Cerebellar cortex (tissue), 1 donor: ENCODE results near the gene VDAC1.
"Not testable (repeated sequence)": the region's sequence is repeated elsewhere in the genome, so short reads cannot be mapped to it uniquely, and the experiment has no call there.

ENCODE experiments used
- DNase-seq: peaks from one replicate; pipeline ENCODE4 v3.0.0-alpha.2; 2015; ENCODE audit warnings: low spot score

Gene VDAC1

DNA sequence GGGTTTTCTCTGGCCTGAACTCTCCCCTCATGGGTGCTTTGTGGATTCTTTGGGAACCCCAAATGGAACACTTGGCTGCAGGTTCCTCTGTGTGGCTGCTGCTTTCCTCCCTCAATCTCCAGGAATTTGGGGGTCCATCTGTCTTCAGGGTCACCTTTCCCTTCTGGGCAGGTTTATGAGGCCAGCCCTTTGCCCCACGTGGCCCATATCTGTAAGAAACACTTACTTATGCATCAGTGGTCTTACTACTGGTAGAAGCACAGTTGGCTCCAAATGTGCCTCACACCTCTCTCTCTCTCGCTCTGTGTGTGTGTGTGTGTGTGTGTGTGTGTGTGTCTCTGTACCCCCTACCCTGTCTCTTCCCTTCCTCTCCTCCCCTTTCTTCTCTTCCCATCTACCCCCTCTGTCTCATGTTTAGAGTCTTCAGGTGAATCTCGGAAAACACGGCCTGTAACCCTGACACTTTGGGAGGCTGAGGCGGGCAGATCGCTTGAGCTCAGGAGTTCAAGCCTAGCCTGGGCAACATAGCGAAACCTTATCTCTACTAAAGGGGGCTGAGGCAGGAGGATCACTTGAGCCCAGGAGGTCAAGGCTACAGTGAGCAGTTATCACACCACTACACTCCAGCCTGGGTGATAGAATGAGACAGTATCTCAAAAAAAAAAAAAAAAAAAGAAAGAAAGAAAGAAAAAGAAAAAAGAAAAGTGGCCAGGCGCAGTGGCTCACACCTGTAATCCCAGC, 63.1 kb downstream of the VDAC1 start:
- DNase-seq: no peak

DNA sequence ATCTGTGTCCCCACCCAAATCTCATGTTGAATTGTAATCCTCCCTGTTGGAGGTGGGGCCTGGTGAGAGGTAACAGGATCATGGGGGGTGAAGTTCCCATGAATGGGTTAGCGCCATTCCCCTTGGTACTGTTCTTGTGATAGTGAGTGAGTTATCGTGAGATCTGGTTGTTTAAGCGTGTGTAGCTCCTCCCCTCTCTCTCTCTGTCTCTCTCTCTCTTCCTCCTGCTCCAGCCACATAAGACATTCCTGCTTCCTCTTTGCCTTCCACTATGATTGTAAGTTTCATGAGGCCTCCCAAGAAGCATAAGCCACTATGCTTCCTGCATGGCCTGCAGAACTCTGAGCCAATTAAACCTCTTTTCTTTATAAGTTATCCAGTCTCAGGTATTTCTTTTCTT, 65.1 kb downstream of the VDAC1 start:
- DNase-seq: no peak

DNA sequence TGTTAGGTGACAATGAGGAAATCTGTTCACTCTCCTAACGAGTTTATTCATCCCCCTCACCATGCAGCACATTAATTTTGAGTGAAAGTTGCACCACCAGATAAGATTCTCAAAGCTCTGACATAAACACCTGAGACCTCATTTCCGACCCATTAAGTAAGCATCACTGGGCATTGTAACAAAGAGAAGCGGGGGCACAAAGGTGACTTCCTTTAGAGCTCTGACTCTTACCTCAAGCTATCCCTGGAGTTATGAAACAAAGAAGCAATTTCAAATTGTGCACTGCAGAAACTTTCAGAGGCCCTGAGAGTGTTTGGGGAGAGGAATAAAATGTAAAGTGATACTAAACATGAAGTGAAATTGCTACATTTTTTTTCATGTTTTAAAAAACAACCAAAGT, 65.8 kb downstream of the VDAC1 start:
- no peak for DNase-seq

DNA sequence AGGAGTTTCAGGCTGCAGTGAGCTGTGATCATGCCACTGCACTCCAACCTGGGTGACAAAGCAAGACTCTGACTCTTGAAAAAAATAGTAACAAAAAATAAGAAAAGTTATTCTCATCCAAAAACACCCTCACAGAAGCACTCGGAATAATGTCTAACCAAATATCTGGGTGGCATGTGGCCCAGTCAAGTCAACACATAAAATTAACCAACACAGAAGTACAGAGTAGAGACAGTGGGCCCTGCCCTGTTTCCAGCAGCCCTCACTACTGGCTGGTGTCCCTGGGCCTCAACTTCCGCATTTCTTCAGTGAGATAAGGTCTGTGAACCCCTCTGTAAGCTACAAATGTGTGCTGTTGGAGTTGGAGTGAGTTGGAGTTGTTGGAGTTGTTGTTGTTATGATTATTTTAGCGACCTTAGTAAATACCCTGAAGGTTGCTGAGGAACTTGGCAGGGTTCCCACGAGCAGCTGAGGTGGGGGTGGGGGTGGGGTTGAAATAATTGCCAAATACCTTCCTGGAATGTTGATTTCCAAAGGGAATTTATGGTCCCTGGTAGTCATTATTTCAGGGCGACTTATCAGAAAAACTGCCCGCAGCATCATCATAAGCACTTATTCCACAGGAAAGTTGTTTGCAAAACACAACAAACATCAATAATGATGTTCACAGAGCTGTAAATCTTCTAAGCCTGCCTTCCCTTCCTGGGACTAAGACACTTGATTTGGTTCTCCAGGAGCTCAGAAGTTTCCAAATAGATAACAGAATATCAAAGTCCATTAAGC, 66.5 kb downstream of the VDAC1 start:
- DNase-seq: no peak

DNA sequence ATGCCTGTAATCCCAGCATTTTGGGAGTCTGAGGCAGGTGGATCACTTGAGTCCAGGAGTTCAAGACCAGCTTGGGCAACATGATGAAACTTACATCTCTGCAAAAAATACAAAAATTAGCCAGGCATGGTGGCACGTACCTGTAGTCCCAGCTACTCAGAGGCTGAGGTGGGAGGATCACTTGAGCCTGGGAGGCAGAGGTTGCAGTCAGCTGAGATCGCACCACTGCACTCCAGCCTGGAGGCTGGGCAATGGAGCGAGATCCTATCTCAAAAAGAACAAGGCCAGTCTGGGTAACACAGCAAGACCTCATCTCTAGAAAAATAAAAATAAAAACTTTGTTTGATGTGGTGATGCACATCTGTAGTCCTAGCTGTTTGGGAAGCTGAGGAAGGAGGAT, 67.1 kb downstream of the VDAC1 start:
- DNase-seq: not testable (repeated sequence)

DNA sequence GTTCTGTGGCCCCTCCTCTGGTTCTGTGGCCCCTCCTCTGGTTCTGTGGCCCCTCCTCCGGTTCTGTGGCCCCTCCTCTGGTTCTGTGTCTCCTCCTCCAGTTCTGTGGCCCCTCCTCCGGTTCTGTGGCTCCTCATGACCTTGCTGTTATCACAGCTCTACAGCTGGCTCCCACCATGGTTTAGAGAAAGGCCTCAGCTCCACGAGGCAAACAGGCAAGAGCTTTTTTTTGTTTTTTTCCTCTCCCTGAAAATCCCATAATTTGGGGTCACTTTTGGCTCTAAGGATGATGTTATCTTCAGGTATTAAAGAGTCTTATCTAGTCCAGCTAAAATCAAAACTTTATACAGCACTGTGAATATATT, 68.1 kb downstream of the VDAC1 start:
- DNase-seq: no peak

DNA sequence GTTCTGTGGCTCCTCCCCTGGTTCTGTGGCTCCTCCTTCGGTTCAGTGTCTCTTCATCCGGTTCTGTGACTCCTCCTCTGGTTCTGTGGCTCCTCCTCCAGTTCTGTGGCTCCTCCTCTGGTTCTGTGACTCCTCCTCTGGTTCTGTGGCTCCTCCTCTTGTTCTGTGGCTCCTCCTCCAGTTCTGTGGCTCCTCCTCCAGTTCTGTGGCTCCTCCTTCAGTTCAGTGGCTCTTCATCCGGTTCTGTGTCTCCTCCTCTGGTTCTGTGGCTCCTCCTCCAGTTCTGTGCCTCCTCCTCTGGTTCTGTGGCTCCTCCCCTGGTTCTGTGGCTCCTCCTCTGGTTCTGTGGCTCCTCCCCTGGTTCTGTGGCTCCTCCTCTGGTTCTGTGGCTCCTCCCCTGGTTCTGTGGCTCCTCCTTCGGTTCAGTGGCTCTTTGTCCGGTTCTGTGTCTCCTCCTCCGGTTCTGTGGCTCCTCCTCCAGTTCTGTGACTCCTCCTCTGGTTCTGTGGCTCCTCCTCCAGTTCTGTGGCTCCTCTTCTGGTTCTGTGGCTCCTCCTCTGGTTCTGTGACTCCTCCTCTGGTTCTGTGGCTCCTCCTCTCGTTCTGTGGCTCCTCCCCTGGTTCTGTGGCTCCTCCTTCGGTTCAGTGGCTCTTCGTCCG, 68.7 kb downstream of the VDAC1 start:
- not testable (repeated sequence) for DNase-seq

DNA sequence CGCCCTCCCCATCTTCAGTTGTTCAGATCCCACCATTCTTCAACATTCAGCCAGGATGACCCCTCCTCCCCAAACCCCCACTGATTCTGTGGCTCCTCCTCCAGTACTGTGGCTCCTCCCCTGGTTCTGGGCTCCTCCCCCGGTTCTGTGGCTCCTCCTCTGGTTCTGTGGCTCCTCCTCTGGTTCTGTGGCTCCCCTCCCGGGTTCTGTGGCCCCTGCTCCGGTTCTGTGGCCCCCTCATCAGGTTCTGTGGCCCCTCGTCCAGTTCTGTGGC, 69.2 kb downstream of the VDAC1 start:
- DNase-seq: no peak

DNA sequence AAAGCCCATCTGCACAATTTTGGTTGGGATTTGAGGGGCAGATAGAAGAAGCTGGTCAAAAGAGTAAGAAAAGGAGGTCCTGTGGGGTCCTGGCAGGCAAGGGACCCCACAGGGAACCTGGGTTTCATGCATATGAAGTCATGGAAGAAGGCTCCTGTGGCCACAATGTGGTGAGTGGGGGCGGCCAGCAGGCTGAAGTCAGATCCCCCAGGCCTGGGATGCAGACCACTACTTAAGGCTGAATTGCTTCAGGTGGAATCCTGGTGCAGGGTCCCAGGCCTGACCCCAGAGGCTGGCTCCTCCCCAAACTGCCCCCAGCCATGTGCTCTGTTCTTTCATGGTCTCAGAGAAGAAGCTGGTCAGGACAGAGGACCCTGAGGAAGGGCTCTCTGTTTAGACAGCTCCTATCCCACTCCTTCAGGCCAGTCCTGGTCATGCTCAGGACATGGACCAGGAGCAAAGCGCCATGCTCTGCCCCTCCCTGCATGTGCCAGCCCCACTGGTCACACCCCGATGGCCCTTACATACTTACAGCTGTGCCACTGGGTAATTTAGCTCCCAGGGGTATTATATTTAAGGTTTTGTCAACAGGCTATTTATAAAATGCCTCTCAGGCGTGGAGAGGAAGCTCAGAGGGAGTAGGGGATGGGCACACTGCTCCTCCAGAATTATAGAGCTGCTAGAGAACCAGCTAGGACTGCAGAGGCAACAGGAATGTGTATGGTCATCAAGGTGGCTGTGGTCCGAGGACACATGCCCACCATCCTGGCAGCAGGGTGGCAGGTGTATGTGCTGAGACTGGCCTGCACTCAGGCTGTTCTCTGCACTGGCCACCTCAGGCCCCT, 69.7 kb downstream of the VDAC1 start:
- no peak for DNase-seq

DNA sequence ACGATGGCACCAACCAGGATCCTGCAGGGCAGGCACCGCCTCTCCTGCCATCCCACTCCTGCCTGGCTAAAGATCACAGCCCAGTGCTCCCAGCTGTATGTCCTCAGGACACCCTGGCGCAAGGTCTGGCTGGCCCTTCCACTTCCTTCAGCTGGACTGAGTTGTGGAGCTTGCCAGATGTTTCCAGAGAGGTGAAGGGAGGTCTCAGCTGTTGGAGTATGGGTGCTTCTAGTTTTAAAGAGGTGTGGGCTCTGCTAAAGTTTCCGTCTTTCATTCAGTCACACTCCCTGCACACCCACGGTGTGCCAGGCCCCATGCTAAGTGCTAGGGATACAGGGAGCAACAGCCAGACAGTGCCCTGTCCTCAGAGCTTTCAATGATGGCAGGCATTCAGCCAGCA, 70.5 kb downstream of the VDAC1 start:
- DNase-seq: no peak

DNA sequence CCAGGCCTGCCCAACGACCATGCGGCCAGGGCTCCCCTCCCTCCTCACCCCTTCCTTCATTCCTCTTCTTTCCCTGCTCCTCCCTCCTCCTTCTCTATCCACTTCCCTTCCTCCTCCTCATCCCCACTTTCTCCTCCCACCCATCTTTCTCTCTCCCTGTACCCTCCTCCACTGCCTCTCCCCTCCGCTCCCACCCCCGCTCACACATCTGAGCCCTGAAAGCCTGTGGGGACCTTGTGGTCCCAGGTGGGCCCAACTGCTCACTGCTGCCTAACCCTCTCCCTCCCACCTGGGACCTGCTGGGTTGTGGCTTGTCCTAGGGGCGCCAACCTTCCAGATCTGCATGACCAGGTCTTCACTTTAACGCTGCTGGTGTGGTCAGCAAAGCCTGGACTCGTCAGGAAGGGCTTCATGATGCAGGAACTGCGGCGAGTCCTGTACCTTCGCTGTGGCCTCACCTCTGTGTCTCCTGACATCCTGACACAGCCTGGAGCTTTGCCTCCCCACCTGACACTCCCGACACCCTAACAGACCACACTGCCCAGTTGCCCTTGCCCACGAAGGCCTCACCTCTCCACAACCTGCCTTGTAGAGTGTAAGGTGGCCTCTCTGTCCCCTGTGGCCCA, 71.0 kb downstream of the VDAC1 start:
- DNase-seq: no peak

DNA sequence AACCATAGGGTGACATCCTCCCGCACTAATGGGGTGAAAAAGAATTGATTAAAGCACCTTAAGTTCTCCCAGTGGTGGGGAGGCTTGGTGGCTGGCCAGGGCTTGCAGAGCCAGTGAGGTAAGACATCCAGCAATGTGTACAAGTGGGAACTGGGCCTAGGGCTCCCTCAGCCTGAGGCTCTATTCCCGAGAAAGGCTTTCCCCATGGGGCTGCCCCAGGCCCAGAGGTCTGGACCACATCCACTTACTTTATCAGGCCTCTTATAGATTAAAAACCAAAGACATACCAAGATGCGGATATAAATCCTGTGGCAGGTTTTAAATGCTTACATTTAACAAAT, 71.6 kb downstream of the VDAC1 start:
- no peak for DNase-seq

DNA sequence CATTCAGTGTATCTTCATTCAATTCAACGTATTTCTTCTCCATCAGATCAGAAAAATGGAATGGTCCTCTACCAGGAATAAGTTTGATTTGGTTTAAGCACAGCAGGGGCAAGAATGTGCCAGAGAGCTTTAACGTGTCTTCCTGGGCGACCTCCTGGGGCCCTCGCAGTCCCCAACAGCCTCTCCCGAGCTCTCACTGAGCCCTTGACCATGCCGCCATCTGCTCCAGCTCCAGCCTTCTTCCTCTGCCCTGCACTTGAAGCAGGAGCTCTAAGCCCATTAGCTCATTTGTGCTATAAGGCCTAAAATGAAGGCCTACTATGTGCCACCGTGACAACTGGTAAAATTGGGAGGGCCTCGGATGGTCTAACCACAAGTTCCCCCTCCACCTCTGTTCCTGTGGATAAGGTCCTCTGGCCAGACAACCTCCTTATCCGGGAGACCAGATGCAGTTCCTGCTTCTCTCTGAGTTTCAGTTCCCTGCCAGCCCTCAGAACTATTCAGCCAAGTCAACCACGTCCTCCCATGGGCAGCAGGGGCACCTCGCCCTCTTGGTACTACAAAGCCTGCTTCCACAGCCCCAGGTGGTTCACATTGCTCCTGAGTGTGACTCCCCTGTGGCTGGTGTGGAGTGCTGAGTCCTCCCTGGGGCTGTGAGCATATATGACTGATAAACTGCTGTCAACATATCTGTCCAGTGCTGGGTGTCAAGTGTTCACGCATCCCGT, 72.2 kb downstream of the VDAC1 start:
- no peak for DNase-seq

DNA sequence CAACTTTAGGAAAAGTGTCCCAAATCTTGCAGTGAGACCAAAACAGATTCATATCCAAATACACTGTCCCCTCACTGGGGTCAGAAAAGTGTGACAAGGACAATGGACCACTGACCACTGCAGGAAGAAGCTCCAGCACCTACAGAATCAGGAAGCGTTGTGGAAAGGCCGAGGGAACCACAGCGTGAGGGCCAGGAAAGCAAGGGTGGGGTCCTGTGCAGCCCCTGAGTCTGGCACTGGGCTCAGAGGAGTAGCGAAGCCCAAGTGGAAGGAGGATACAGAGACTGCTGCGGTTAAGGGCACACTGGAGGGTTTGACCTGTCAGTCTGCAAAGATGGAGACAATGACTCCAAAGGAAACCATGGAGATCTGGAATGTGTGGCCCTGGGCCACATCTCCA, 73.2 kb downstream of the VDAC1 start:
- DNase-seq: no peak

DNA sequence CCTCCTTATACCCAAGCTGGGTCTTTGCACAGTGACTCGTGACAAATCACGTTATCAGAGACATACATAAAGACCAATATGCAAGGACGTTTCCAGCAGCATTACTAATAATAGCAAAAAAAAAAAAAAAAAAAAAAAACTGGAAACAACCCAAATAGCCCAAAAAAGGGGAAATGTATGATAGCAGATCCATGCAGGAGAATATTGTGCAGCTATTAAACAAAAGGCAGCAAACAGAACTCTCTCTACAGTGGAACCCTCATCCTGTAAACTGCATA, 74.0 kb downstream of the VDAC1 start:
- no peak for DNase-seq

DNA sequence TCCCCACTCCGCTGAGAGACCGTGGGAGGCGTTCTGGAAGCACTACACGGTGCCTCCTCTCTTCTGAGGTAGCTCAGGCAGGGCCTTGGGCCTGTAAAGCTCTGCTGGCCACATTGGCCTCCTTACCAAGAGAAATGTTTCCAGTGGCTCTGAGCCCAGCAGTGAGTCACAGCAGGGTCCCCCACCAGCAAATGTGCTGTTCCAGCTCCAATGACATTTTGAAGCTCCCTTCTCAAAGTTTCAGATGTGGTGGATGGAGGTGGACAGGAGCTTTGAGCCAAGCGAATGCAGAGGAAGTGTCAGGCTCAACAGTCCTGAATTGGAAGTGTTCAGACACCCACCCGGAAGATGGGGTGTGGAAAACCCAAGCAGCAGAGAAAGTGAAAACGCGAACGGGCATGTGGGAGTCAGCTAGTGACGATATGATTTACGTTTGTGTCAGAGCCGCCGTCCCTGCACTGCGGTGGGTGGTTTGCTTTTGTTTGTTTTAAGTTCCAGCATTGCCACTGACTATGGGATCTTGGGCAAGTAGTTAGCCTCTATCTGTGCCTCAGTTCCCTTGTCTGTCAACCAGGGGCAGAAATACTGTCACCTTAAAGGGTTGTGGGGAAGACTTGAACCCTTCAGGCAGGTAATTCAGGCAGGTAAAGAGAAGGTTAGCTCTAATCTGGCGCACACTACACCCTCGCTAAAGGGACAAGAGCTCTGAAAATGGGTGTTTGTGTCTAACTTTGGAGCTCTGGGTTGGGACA, 74.5 kb downstream of the VDAC1 start:
- DNase-seq: no peak

DNA sequence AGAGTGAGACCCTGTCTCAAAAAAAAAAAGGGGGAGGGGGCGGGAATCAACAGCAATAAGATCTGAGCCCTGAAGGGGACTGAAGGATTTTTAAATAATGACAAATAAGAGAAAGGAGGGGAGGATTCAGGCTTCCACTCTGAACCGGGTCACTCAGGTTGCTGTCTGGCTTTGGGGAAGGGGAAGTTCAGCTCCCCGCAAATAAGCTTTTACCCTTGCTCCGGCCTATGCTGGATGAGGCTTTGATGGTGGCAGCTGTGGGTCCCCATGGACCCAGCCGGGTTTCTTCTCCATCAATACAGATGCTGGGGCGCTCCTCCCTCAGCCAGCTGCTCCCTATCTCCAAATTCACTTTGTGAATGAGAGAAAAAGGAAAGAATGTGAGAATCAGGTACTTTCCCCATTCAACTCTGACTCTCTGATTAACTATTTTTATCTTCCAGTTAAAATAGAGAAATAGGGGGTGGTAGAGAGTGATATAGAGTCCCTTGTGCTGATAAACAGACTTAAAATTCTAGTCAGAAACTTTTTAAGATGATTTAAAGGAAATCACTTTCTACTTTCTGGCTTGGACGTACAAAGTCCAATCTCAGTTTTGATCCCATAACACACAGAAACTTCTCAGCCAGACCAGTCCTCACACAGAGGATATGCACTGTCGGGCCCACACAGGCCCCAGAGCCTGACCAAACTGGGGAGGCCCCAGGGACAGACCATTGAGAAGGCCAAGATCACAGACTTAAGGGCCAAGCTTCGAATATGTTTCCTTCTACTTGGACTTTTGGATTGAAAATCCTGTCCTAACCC, 76.0 kb downstream of the VDAC1 start:
- no peak for DNase-seq

DNA sequence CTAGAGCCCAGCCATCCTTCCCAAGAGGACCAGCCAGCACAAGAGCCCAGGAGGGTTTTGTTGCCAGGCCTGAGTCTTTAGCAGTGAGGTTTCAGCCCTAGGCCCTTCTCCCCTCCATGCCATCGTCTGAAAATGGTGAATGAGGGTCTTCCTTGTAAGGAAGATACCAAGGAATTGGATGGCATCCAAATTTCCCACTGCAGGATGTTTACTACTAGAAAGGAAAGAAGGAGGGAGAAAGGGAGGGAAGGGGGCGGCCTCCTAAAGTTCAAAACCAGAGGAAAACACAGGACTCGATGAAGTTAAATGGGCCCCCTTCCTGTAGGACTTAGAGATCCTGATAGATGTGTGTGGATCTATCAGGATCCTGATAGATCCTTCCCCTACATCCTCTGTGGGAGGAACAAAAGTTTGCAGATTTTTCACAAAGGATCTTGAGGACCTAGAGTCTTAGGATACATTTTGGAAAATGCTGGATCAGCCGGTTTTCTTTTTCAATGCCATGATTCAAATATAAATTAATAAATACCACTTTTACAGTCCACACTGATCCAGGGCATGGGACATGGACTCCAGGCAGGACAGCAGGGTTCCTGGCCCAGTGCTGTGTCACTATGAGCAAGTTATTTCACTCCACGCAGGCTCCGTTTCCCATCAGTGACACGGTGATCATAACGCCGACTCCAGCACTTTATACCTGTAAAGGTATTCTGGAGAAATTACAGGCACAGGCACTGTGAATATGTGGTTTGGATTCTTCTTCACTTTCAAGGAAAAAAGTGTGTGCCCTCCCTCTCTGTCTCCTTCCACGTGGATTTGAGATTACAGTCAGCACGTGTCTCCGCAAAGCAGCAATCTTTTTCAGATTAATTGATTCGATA, 77.2 kb downstream of the VDAC1 start:
- no peak for DNase-seq
